Measurements from ENCODE around the gene POLE. TPM values are rescaled to one million over a fixed set of nuclear protein-coding genes. Genes with fewer than 3 reads are reported as not detected.

Gene POLE
- total RNA-seq, result 22.4 and 25.3 TPM in 2 replicates

GRCh38 chr12:132687211-132688164 is at the start of gene POLE, which contains the start of gene PXMP2:
TSS of gene POLE (minus strand) at chr12:132687342. CDS start at chr12:132687315, 27 bp downstream.
TSS of gene PXMP2 (plus strand) at chr12:132687587. CDS start at chr12:132687671, 84 bp downstream.

GRCh38 chr12:132710405-132711079 is 23.4 kb upstream of the POLE start, which contains the start of gene PGAM5:
TSS of gene PGAM5 (plus strand) at chr12:132710842. CDS start at chr12:132710877, 35 bp downstream.

GRCh38 chr12:132618683-132619043 is 68.5 kb downstream of the POLE start, which contains the start of gene P2RX2:
TSS of gene P2RX2 (plus strand) at chr12:132618776. CDS start at chr12:132618817, 41 bp downstream.

GRCh38 chr12:132610051-132610759 is 76.9 kb downstream of the POLE start, which contains the start of gene LRCOL1:
TSS of gene LRCOL1 (minus strand) at chr12:132610582. CDS start at chr12:132606251, 4,331 bp downstream.

Other genes starting within 250 kb of the POLE start
- gene FBRSL1, start 197.2 kb downstream of the POLE start, total RNA-seq, result 12.1 and 12.2 TPM in 2 replicates
- 0.50 TPM in 1 of 2 replicates, not detected in the other for gene LRCOL1, start 76.8 kb downstream of the POLE start, total RNA-seq
- not detected in 2 replicates for gene P2RX2, start 68.6 kb downstream of the POLE start, total RNA-seq
- 44.9 and 50.8 TPM in 2 replicates for gene PXMP2, start 245 bp upstream of the POLE start, total RNA-seq
- 40.6 and 44.9 TPM in 2 replicates for gene PGAM5, start 23.5 kb upstream of the POLE start, total RNA-seq
- gene ANKLE2, start 74.5 kb upstream of the POLE start, total RNA-seq, result 35.8 and 40.2 TPM in 2 replicates
- gene GOLGA3, start 141.5 kb upstream of the POLE start, total RNA-seq, result 60.8 and 63.0 TPM in 2 replicates
- 23.7 and 27.4 TPM in 2 replicates for gene CHFR, start 200.3 kb upstream of the POLE start, total RNA-seq

Data from bronchus fibroblast of lung (primary cell).